Measurements from ENCODE around the gene CCT6B.

Gene CCT6B

DNA sequence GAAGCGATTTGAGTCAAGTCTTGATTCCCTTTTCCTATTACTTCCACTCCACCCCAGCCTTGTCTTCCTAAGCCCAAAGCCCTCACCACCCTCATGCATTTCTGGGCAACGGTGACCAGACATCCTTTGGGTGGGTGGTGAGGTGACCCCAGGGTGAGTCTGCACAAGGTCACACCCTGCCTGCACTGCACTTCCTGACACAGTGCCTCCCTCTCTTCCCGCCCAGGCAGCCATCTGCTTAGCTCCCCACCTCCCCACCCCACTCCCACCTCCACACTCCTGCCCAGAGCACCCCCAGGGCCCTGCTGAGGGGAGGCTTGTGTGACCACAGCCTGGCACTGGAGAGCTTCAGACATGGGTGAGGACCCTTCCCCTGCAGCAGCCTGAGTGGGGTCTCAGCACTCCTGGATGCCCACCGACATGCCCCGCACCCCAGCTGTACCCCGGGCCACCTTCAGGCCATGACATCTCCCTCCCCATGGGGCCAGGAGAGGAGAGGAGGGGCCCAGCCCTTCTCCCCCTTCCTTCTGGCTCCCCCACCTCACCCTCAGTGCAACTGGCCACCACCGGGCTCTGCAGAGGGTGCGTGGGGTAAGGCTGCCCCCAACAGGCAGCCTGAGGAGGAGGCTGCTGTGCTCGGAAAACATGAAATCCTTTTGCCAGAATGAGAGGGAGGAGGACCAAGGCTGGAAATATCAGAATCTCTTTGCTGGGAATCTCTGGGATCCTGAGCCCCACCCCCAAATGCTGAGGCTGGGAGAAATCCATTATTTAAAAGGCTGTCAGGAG, 68.6 kb downstream of the CCT6B start:
- TF ChIP-seq, protein P1, sequence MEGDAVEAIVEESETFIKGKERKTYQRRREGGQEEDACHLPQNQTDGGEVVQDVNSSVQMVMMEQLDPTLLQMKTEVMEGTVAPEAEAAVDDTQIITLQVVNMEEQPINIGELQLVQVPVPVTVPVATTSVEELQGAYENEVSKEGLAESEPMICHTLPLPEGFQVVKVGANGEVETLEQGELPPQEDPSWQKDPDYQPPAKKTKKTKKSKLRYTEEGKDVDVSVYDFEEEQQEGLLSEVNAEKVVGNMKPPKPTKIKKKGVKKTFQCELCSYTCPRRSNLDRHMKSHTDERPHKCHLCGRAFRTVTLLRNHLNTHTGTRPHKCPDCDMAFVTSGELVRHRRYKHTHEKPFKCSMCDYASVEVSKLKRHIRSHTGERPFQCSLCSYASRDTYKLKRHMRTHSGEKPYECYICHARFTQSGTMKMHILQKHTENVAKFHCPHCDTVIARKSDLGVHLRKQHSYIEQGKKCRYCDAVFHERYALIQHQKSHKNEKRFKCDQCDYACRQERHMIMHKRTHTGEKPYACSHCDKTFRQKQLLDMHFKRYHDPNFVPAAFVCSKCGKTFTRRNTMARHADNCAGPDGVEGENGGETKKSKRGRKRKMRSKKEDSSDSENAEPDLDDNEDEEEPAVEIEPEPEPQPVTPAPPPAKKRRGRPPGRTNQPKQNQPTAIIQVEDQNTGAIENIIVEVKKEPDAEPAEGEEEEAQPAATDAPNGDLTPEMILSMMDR (IDR thresholded peaks at IDR 0.05; ENCODE audit: low read depth, low read length, missing control alignments): peak; percentile 67
- no peak overlapping the region for H3K4me3 ChIP-seq (replicated peaks; ENCODE audit: low read depth, low read length)
- DNase-seq (ENCODE audit: extremely low read depth, low read depth): no peak

GRCh38 chr17:34886831-34887230, 74.4 kb downstream of the CCT6B start:
- TF ChIP-seq, protein P1 (IDR thresholded peaks at IDR 0.05; ENCODE audit: low read depth, low read length, missing control alignments): no peak
- H3K4me3 ChIP-seq (replicated peaks; ENCODE audit: low read depth, low read length): no peak overlapping the region
- DNase-seq (ENCODE audit: extremely low read depth, low read depth): no peak

GRCh38 chr17:34885076-34885475, 76.2 kb downstream of the CCT6B start:
- TF ChIP-seq, protein P1 (IDR thresholded peaks at IDR 0.05; ENCODE audit: low read depth, low read length, missing control alignments): no peak
- no peak overlapping the region for H3K4me3 ChIP-seq (replicated peaks; ENCODE audit: low read depth, low read length)
- no peak for DNase-seq (ENCODE audit: extremely low read depth, low read depth)

- TF ChIP-seq, protein P1 (IDR thresholded peaks at IDR 0.05; ENCODE audit: low read depth, low read length, missing control alignments): no peak
- H3K4me3 ChIP-seq (replicated peaks; ENCODE audit: low read depth, low read length): no peak overlapping the region
- no peak for DNase-seq (ENCODE audit: extremely low read depth, low read depth)
Observed at GRCh38 chr17:34884597-34884996, 76.7 kb downstream of the CCT6B start.

GRCh38 chr17:34883106-34884000, 77.9 kb downstream of the CCT6B start:
- TF ChIP-seq, protein P1 (IDR thresholded peaks at IDR 0.05; ENCODE audit: low read depth, low read length, missing control alignments): no peak
- DNase-seq (ENCODE audit: extremely low read depth, low read depth): no peak
- H3K4me3 ChIP-seq (replicated peaks; ENCODE audit: low read depth, low read length): no peak overlapping the region

DNA sequence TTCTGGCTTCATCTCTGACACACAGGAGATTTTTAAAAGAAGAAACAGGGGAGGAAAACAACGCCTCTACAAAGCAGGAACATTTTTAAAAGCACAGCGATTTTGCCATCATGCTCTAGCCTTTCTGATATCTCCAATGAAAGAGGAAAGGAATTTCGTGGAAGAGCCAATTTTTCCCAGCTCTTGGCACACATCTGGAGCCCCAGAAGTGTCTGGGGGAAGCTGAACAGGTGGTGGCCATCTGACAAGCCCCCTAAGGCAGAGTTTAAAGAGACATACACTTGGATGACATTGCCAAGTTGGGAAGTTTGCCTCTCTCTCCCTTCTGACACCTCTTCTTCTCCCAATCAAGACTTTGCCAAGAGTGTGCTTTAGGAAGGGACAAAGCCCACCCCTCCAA, 82.1 kb downstream of the CCT6B start:
- no peak for DNase-seq (ENCODE audit: extremely low read depth, low read depth)
- TF ChIP-seq, protein P1 (IDR thresholded peaks at IDR 0.05; ENCODE audit: low read depth, low read length, missing control alignments): no peak
- no peak overlapping the region for H3K4me3 ChIP-seq (replicated peaks; ENCODE audit: low read depth, low read length)
